ENCODE measurements around the gene ARHGAP36. TPM values are rescaled to one million over a fixed set of nuclear protein-coding genes. Genes with fewer than 3 reads are reported as not detected.

The ARHGAP36 gene
- total RNA-seq, 1 experiment from 2014 or later: 0.52 TPM

- no peak for TF ChIP-seq ZNF232 (CRISPR knock-in tag; IDR thresholded peaks at IDR 0.05)
- no peak for TF ChIP-seq ZNF423 (CRISPR knock-in tag; IDR thresholded peaks at IDR 0.05)
- no peak for TF ChIP-seq FOXJ3 (CRISPR knock-in tag; IDR thresholded peaks at IDR 0.05; ENCODE audit: borderline replicate concordance)
- no peak for TF ChIP-seq TEAD1 (CRISPR knock-in tag; IDR thresholded peaks at IDR 0.05)
- no peak for TF ChIP-seq JUN (CRISPR knock-in tag; IDR thresholded peaks at IDR 0.05)
- TF ChIP-seq CBFB (CRISPR knock-in tag; IDR thresholded peaks at IDR 0.05; ENCODE audit: low read depth): no peak
- no peak for TF ChIP-seq NFYB (CRISPR knock-in tag; conservative IDR thresholded peaks at IDR 0.05; ENCODE audit: low read depth)
- no peak for TF ChIP-seq ZNF121 (CRISPR knock-in tag; IDR thresholded peaks at IDR 0.05)
- no peak for TF ChIP-seq TCF7 (CRISPR knock-in tag; IDR thresholded peaks at IDR 0.05; ENCODE audit: low read depth)
- no peak for TF ChIP-seq ELF4 (CRISPR knock-in tag; IDR thresholded peaks at IDR 0.05; ENCODE audit: low read depth)
- no peak for TF ChIP-seq TP53 (CRISPR knock-in tag; IDR thresholded peaks at IDR 0.05)
- no peak for TF ChIP-seq ETV6 (CRISPR knock-in tag; IDR thresholded peaks at IDR 0.05)
These were observed 12.4 kb upstream of the ARHGAP36 start (continued) for GRCh38 chrX:131045726-131046125.

- POLR2A ChIA-PET: no interaction called here
- ATAC-seq (no peak; the same call in 1 of the 2 replicates), DNase-seq (ENCODE audit: low spot score) (no peak)
- Mint-ChIP-seq H3K36me3 (no peaks in the 10 kb centered on the region), H3K4me3 (no peak overlapping the region), H3K27me3 (ENCODE audit: low read depth) (peaks cover 10% of the 10 kb centered on the region), H3K9me3 (no peaks in the 10 kb centered on the region), H3K4me1 (peaks cover 18% of the 10 kb centered on the region), H3K27ac (no peak overlapping the region)
- CTCF ChIA-PET: interaction anchor here (0.6 to 1.2 kb wide), 3 partner anchors 22 to 52 kb away, joined by 4 to 5 read pairs (median 4); no protein-coding TSS in a partner anchor
- TF ChIP-seq ZMAT4 (CRISPR knock-in tag; IDR thresholded peaks at IDR 0.05) (no peak), CDX4 (CRISPR knock-in tag; IDR thresholded peaks at IDR 0.05; ENCODE audit: borderline replicate concordance) (no peak), ZBTB43 (CRISPR knock-in tag; IDR thresholded peaks at IDR 0.05) (no peak), ZNF232 (CRISPR knock-in tag; IDR thresholded peaks at IDR 0.05) (no peak), RELA (CRISPR knock-in tag; IDR thresholded peaks at IDR 0.05; ENCODE audit: borderline replicate concordance) (no peak), TEAD4 (CRISPR knock-in tag; IDR thresholded peaks at IDR 0.05) (no peak), TEAD1 (CRISPR knock-in tag; IDR thresholded peaks at IDR 0.05) (no peak), EMX1 (CRISPR knock-in tag; IDR thresholded peaks at IDR 0.05) (no peak), CREB1 (CRISPR knock-in tag; IDR thresholded peaks at IDR 0.05) (no peak), USF2 (CRISPR knock-in tag; IDR thresholded peaks at IDR 0.05) (no peak), ZNF263 (CRISPR knock-in tag; IDR thresholded peaks at IDR 0.05; ENCODE audit: low read depth) (no peak), FOXJ3 (CRISPR knock-in tag; IDR thresholded peaks at IDR 0.05; ENCODE audit: borderline replicate concordance) (no peak), SOX15 (CRISPR knock-in tag; IDR thresholded peaks at IDR 0.05) (no peak), NFYB (CRISPR knock-in tag; conservative IDR thresholded peaks at IDR 0.05; ENCODE audit: low read depth) (no peak), ZNF396 (CRISPR knock-in tag; IDR thresholded peaks at IDR 0.05; ENCODE audit: borderline replicate concordance) (no peak), GABPB1 (CRISPR knock-in tag; IDR thresholded peaks at IDR 0.05) (no peak), ATF2 (CRISPR knock-in tag; IDR thresholded peaks at IDR 0.05; ENCODE audit: borderline replicate concordance, low read depth) (no peak), NR2C2 (CRISPR knock-in tag; IDR thresholded peaks at IDR 0.05) (no peak)
These were observed 11.6 kb upstream of the ARHGAP36 start for GRCh38 chrX:131046596-131046995.
